Measurements from ENCODE around the gene WASHC1.
"Not testable (repeated sequence)": the region's sequence is repeated elsewhere in the genome, so short reads cannot be mapped to it uniquely, and the experiment has no call there.

Gene WASHC1, protein sequence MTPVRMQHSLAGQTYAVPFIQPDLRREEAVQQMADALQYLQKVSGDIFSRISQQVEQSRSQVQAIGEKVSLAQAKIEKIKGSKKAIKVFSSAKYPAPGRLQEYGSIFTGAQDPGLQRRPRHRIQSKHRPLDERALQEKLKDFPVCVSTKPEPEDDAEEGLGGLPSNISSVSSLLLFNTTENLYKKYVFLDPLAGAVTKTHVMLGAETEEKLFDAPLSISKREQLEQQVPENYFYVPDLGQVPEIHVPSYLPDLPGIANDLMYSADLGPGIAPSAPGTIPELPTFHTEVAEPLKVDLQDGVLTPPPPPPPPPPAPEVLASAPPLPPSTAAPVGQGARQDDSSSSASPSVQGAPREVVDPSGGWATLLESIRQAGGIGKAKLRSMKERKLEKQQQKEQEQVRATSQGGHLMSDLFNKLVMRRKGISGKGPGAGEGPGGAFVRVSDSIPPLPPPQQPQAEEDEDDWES

DNA sequence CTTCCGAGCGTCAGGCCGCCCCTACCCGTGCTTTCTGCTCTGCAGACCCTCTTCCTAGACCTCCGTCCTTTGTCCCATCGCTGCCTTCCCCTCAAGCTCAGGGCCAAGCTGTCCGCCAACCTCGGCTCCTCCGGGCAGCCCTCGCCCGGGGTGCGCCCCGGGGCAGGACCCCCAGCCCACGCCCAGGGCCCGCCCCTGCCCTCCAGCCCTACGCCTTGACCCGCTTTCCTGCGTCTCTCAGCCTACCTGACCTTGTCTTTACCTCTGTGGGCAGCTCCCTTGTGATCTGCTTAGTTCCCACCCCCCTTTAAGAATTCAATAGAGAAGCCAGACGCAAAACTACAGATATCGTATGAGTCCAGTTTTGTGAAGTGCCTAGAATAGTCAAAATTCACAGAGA is at the start of gene WASHC1:
Gene WASHC1, minus strand, starts transcription at position 101 of the 400 bp plus-strand sequence. CDS start 4,457 bp downstream, outside the sequence.
- not testable (repeated sequence) for H3K36me3 Mint-ChIP-seq (ENCODE audit: low read depth); H3K27ac Mint-ChIP-seq; H3K27me3 Mint-ChIP-seq (ENCODE audit: low read depth); H3K9me3 Mint-ChIP-seq; H3K4me1 Mint-ChIP-seq (ENCODE audit: low read depth); H3K4me3 Mint-ChIP-seq

- H3K9me3 Mint-ChIP-seq; H3K4me3 Mint-ChIP-seq; H3K27ac Mint-ChIP-seq; H3K4me1 Mint-ChIP-seq (ENCODE audit: low read depth); H3K36me3 Mint-ChIP-seq (ENCODE audit: low read depth): not testable (repeated sequence)
- H3K27me3 Mint-ChIP-seq (ENCODE audit: low read depth), result peaks cover 31% of the 10 kb centered on the region
These were observed 49.1 kb upstream of the WASHC1 start for GRCh38 chr9:78333-78732.

GRCh38 chr9:76389-76788 is 47.1 kb upstream of the WASHC1 start:
- not testable (repeated sequence) for H3K4me3 Mint-ChIP-seq

DNA sequence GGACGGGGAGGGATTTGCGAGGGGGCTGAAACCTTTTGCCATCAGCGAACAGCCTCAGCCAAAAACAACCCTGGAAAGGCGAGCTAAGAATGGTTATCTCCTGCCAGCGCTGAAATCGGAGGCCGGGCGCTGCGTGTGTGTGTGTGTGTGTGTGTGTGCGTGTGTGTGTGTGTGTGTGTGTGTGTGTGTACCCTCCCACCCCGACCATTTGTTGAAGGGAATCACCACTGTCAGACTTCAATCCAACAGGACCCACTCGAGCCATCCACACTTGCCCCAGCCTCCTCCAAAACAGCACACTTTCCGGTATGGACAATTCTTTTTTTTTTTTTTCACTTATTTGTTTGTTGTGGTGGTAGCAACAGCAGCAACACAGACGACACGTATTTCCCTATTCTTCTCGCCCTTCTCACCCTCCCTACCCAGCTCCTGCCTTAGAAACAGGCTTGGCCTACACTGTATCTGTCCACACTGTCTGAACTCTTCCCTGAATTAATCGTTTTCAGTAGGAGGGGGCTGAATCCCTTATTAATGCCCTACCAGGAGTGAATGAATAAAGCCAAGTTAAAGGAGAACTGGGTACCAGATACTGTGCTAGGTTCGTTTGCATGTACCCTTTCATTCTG is 44.8 kb upstream of the WASHC1 start:
- not testable (repeated sequence) for H3K9me3 Mint-ChIP-seq; H3K27ac Mint-ChIP-seq; H3K36me3 Mint-ChIP-seq (ENCODE audit: low read depth); H3K4me1 Mint-ChIP-seq (ENCODE audit: low read depth)
- Mint-ChIP-seq H3K4me3 (peak overlapping the region; percentile 51), H3K27me3 (ENCODE audit: low read depth) (peaks cover 27% of the 10 kb centered on the region)

More at GRCh38 chr9:76389-76788, 47.1 kb upstream of the WASHC1 start:
- H3K27ac Mint-ChIP-seq; H3K36me3 Mint-ChIP-seq (ENCODE audit: low read depth); H3K4me1 Mint-ChIP-seq (ENCODE audit: low read depth); H3K9me3 Mint-ChIP-seq: not testable (repeated sequence)
- H3K27me3 Mint-ChIP-seq (ENCODE audit: low read depth), result peaks cover 31% of the 10 kb centered on the region

GRCh38 chr9:73076-73899 is 44.0 kb upstream of the WASHC1 start:
- peaks cover 27% of the 10 kb centered on the region for H3K27me3 Mint-ChIP-seq (ENCODE audit: low read depth)
- H3K4me1 Mint-ChIP-seq (ENCODE audit: low read depth); H3K36me3 Mint-ChIP-seq (ENCODE audit: low read depth); H3K27ac Mint-ChIP-seq; H3K9me3 Mint-ChIP-seq: not testable (repeated sequence)
- peak overlapping the region; percentile 44 for H3K4me3 Mint-ChIP-seq

DNA sequence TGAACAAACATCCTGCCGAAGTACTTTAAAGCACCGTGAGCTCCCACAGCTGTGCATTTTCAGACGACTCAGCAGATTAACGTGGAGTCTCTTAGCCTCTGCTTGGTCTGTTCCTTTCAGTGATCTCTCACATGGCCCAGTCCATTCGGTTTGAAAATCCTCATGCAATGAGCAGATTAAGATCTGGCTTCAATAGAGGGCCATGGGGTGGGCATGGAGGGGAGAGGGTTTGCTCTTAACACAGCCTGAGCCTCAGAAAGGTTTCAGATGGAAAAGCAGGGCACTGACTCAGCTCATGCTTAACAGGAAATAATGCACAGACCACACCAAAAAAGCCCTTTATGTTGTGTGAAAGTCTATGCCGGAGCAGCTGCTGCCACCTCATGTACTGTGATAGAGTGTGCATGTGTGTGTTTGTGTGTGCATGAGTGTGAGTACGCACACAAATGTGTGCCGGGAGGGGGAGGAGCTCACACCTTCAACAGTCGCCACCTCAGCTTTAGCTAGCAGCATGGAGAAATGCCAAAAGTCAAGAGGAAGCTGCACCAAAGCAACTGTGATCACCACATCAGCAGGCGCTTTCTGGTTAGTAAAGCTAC is 33.9 kb upstream of the WASHC1 start:
- Mint-ChIP-seq H3K4me3 (peak overlapping the region; percentile 57), H3K27ac (peak overlapping the region; percentile 65), H3K27me3 (ENCODE audit: low read depth) (peaks cover 13% of the 10 kb centered on the region), H3K4me1 (ENCODE audit: low read depth) (peaks cover 11% of the 10 kb centered on the region)
- H3K36me3 Mint-ChIP-seq (ENCODE audit: low read depth); H3K9me3 Mint-ChIP-seq: not testable (repeated sequence)

DNA sequence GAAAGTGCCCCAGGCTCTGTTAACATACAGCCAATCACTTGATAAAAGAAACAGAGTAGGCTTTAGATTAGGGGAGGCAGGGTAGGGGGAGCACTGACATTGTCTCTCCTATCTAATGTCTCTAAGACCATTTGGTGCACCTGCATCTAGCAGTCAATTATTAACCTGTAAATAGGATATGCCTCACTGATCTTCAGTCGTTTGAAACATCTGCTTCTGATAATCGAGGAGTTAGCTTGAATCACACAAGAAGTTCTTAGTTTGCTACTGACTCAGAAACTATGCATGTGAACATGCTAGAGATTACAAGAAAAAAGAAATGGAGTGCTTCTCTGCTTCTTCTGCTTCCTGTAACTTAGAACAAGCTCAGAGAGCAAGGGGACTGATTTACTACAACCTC is 23.4 kb upstream of the WASHC1 start:
- H3K4me3 Mint-ChIP-seq; H3K4me1 Mint-ChIP-seq (ENCODE audit: low read depth); H3K27ac Mint-ChIP-seq; H3K9me3 Mint-ChIP-seq; H3K36me3 Mint-ChIP-seq (ENCODE audit: low read depth): not testable (repeated sequence)
- H3K27me3 Mint-ChIP-seq (ENCODE audit: low read depth), result peaks cover 14% of the 10 kb centered on the region

DNA sequence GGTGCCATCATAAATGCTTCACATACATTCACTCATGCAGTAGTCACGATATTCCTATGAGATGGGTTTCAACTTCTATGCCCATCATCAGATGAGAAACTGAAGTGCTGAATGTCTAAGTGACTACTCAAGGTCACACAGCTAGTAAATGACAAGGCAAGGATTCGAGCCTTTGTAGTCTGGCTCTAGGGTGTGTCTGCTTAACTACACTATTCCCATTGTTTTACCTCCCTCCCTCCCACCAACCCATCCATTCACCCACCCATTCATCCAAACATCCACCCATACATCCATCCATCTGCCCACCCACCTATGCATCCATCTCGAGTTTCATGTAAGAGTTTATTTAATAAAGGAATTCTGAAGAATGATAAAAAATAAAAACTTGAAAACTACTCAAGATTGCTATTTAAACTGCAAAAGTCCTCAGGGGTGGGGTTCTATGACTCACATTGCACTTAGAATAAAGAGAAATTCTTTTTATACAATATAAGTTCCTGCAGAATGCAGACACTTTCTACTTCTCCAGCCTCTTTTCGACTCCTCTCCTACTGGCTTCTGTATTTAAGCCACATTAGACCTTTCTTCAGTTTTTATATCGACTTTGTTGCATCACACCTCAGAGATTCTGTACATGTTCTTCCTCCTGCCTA is 19.1 kb upstream of the WASHC1 start:
- not testable (repeated sequence) for H3K9me3 Mint-ChIP-seq; H3K4me1 Mint-ChIP-seq (ENCODE audit: low read depth); H3K4me3 Mint-ChIP-seq; H3K27ac Mint-ChIP-seq; H3K36me3 Mint-ChIP-seq (ENCODE audit: low read depth)
- peaks cover 12% of the 10 kb centered on the region for H3K27me3 Mint-ChIP-seq (ENCODE audit: low read depth)

- H3K9me3 Mint-ChIP-seq; H3K4me3 Mint-ChIP-seq; H3K4me1 Mint-ChIP-seq (ENCODE audit: low read depth); H3K36me3 Mint-ChIP-seq (ENCODE audit: low read depth); H3K27ac Mint-ChIP-seq: not testable (repeated sequence)
- peaks cover 19% of the 10 kb centered on the region for H3K27me3 Mint-ChIP-seq (ENCODE audit: low read depth)
These were observed 17.5 kb upstream of the WASHC1 start for GRCh38 chr9:46639-47271.

DNA sequence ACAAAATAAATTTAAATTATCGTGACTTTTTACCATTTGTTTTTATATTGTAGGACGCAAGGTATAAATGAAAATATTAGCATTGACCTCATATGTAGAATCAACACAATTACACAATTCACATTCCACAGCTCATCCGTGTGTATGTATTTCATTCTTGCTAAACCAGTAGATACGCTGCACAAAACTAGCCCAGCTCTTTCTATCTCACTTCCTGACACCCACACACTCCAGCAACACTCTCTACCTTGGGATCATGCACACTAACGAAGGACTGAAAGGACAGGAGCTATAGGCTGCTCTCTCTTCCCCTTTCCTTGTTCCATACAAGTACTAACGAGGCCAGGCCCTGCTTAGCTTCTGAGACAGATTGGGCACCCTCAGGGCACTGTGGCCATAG is 16.9 kb upstream of the WASHC1 start:
- not testable (repeated sequence) for H3K27ac Mint-ChIP-seq; H3K9me3 Mint-ChIP-seq; H3K36me3 Mint-ChIP-seq (ENCODE audit: low read depth); H3K4me3 Mint-ChIP-seq; H3K4me1 Mint-ChIP-seq (ENCODE audit: low read depth)
- H3K27me3 Mint-ChIP-seq (ENCODE audit: low read depth), result peaks cover 19% of the 10 kb centered on the region

GRCh38 chr9:45180-45878 is 16.1 kb upstream of the WASHC1 start:
- H3K4me3 Mint-ChIP-seq; H3K9me3 Mint-ChIP-seq; H3K36me3 Mint-ChIP-seq (ENCODE audit: low read depth); H3K27ac Mint-ChIP-seq; H3K4me1 Mint-ChIP-seq (ENCODE audit: low read depth): not testable (repeated sequence)
- H3K27me3 Mint-ChIP-seq (ENCODE audit: low read depth), result peaks cover 16% of the 10 kb centered on the region

DNA sequence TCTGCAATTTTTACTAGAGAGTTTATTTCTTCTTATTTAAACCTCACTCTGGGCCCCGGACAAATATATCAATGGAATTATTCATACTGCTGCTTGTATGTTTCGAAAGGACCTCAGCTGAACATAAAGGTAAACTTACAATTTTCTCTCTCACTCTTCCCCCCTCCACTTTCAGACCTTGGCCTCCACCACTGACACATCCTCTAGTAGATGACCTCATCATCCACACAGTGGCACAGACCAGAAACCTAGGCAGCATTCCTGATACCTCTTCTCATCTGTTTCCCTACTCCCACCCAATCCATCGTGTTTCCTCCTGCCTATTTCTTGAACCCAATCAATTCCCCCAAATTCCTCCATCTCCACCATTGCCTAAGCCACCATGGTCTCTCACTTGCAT is 15.2 kb upstream of the WASHC1 start:
- not testable (repeated sequence) for H3K9me3 Mint-ChIP-seq; H3K27ac Mint-ChIP-seq; H3K4me1 Mint-ChIP-seq (ENCODE audit: low read depth); H3K4me3 Mint-ChIP-seq; H3K36me3 Mint-ChIP-seq (ENCODE audit: low read depth)
- H3K27me3 Mint-ChIP-seq (ENCODE audit: low read depth), result peaks cover 13% of the 10 kb centered on the region

DNA sequence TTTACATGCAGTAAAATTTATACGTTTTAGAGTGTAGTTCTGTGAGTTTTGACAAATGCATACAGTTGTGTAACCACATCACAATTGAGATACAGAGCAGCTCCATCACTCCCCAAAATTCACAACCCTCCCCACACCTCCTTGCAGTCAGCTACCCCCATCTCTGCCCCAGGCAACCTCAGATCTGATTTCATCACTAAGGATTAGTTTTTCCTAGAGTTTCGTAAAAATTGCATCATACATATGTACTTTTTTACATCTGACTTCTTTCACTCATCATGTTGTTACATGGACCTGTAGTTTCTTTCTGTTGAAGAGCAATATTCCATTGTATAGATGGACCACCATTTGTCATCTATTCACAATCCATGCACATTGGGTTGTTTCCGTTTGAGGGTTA is 14.4 kb upstream of the WASHC1 start:
- H3K27me3 Mint-ChIP-seq (ENCODE audit: low read depth), result peaks cover 11% of the 10 kb centered on the region
- not testable (repeated sequence) for H3K9me3 Mint-ChIP-seq; H3K36me3 Mint-ChIP-seq (ENCODE audit: low read depth); H3K27ac Mint-ChIP-seq; H3K4me1 Mint-ChIP-seq (ENCODE audit: low read depth); H3K4me3 Mint-ChIP-seq
